Dendritic cell treated with granulocyte-macrophage colony-stimulating factor and Interleukin-4, amounts not matched to agents 40 ng/mL and 50 ng/mL, for 4 days (primary cell): ENCODE measurements around the gene RNF126.
"Not testable (repeated sequence)": the region's sequence is repeated elsewhere in the genome, so short reads cannot be mapped to it uniquely, and the experiment has no call there.

Experiments
- H3K27ac Mint-ChIP-seq: one replicate; pipeline ENCODE4 v1.8.0; 2022; ENCODE audit warnings: mild to moderate bottlenecking, mixed read lengths
- H3K27me3 Mint-ChIP-seq: one replicate; pipeline ENCODE4 v1.8.0; 2022; ENCODE audit warnings: mild to moderate bottlenecking, mixed read lengths
- H3K36me3 Mint-ChIP-seq: one replicate; pipeline ENCODE4 v1.8.0; 2022; ENCODE audit warnings: low read depth, mixed read lengths
- H3K4me1 Mint-ChIP-seq: one replicate; pipeline ENCODE4 v1.8.0; 2022; ENCODE audit warnings: low read depth, mixed read lengths
- H3K4me3 Mint-ChIP-seq: one replicate; pipeline ENCODE4 v1.8.0; 2022; ENCODE audit warnings: mild to moderate bottlenecking, moderate library complexity, mixed read lengths
- H3K9me3 Mint-ChIP-seq: one replicate; pipeline ENCODE4 v1.8.0; 2022; ENCODE audit warnings: mixed read lengths
- intact Hi-C: fragments of 100-400 bp; cut with micrococcal nuclease; formaldehyde crosslinking; loops from one replicate; pipeline ENCODE4 v1.15.0; 2022

RNF126 gene

DNA sequence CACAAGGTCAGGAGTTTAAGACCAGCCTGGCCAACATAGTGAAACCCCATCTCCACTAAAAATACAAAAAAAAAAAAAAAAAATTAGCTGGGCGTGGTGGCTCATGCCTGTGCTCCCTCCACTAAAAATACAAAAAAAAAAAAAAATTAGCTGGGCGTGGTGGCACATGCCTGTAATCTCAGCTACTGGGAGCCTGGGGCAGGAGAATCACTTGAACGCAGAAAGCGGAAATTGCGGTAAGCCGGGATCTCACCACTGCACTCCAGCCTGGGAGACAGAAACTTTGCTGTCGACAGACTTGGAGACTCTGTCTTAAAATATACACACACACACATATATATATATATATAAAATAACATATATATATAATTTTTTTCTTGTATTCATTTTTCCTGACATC lies 36.4 kb downstream of the RNF126 start:
- Mint-ChIP-seq H3K36me3 (peaks cover 100% of the 10 kb centered on the region), H3K4me1 (peaks cover 12% of the 10 kb centered on the region)
- H3K27ac Mint-ChIP-seq, H3K9me3 Mint-ChIP-seq, H3K4me3 Mint-ChIP-seq, H3K27me3 Mint-ChIP-seq, intact Hi-C loops: not testable (repeated sequence)

DNA sequence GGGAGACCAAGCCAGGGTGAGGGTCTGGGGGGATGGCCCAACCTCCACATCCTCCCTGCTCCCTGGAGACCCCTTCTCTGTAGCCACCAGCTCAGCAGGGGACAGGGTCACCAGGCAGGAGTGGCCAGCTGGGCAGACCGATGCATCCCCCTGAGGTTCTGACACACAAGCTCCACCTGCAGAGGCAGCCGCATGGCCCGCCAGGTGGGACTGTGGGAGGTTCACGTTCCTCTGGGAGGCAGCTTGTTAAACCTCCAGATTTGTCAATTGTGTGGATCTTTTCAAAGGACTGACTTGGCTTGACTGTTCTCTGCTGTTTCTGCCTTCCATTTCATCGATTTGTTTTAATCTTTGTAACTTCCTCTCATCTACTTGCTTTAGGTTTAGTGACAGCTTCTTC lies 37.8 kb downstream of the RNF126 start:
- no peak overlapping the region for H3K4me3 Mint-ChIP-seq
- H3K36me3 Mint-ChIP-seq: peaks cover 100% of the 10 kb centered on the region
- H3K27ac Mint-ChIP-seq: no peak overlapping the region
- no peaks in the 10 kb centered on the region for H3K9me3 Mint-ChIP-seq
- H3K27me3 Mint-ChIP-seq: no peaks in the 10 kb centered on the region
- intact Hi-C loops: no loop called here
- peaks cover 6% of the 10 kb centered on the region for H3K4me1 Mint-ChIP-seq

DNA sequence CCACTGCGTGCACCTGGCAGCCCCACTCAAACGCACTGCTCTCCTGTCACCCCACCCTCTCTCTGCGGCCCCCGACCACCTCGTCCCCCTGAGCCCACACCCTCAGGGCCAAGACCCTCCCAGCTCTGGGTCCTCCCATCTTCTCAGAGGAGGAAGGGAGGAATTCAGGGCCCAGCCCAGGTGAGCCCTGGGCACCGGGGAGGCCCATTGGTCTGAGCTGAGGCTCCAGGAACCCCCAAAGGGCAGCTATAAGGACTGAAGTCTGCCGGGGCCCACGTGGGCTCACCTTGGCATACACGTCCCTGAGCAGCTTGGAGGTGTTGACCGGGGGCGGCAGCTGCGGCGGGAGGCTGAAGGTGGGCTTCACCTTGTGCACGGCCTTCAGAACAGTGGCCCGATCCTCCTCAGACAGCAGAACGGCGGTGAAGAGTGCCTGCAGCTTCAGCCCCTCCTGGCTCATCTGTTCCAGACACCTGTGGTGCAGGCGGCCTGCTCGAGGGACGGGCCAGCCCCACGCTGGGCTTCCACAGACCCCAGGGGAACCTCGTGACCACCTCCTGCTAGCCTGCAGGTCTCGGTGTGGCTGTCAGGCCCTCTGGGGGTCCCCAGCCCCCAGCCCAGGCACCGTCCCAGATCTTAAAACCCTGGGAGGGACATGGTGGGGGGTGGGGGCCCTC lies 38.4 kb downstream of the RNF126 start:
- H3K27ac Mint-ChIP-seq: no peak overlapping the region
- H3K4me3 Mint-ChIP-seq: no peak overlapping the region
- H3K4me1 Mint-ChIP-seq: no peaks in the 10 kb centered on the region
- H3K27me3 Mint-ChIP-seq: no peaks in the 10 kb centered on the region
- H3K36me3 Mint-ChIP-seq: peaks cover 100% of the 10 kb centered on the region
- no peaks in the 10 kb centered on the region for H3K9me3 Mint-ChIP-seq
- intact Hi-C loops: no loop called here

DNA sequence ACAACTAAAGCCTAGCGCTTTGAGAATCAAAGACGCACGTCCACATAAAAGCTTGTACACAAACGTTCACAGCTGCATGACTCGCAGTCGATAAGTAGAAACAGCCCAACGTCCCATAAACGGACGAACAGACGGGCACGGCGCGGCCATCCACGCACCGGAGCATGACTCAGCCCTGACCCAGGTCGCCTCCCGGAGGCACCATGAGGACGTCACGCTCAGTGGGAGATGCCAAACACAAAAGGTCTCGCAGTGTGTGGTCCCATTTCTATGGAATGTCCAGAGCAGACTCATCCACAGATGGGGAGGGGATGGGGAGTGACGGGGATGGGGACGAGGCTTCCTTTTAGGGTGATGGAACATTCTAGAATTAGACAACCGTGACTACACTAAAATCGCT lies 39.0 kb downstream of the RNF126 start:
- no peak overlapping the region for H3K27ac Mint-ChIP-seq
- peaks cover 100% of the 10 kb centered on the region for H3K36me3 Mint-ChIP-seq
- no peak overlapping the region for H3K4me3 Mint-ChIP-seq
- no peaks in the 10 kb centered on the region for H3K9me3 Mint-ChIP-seq
- H3K27me3 Mint-ChIP-seq: no peaks in the 10 kb centered on the region
- no peaks in the 10 kb centered on the region for H3K4me1 Mint-ChIP-seq
- intact Hi-C loops: no loop called here

DNA sequence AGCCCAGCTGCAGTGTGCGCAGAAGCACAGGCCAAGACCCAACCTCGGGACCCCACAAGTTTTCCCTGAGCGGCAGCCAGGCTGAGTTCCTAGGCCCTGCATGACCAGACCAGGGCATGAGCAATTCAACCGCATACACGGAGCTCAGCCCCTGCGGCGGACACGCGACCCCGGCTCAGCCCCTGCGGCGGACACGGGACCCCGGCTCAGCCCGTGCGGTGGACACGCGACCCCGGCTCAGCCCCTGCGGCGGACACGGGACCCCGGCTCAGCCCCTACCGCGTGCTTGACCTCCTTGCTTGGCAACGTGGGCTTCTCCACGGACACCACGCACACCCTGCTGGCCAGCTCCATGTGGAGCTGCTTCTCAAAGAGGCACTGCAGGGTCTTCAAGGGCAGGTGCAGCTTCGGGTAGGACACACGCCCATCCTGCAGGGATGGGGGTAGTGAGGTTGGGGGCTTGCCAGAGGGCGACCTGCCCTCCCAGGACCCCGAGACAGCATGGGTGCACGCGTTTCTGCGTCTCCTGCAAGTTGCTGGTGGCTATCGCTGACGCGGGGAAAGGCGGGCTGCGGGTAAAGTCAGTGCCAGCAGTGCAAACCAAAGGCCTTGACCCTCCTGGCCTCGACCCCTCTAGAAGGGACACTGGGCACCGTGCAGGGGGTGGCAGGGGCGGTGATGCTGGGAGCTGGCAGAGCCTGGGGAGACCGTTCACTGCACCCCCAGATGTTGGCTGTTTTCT lies 39.7 kb downstream of the RNF126 start:
- Mint-ChIP-seq H3K4me3 (no peak overlapping the region), H3K27me3 (no peaks in the 10 kb centered on the region), H3K9me3 (no peaks in the 10 kb centered on the region), H3K27ac (no peak overlapping the region), H3K36me3 (peaks cover 100% of the 10 kb centered on the region), H3K4me1 (no peaks in the 10 kb centered on the region)
- intact Hi-C loops: no loop called here

DNA sequence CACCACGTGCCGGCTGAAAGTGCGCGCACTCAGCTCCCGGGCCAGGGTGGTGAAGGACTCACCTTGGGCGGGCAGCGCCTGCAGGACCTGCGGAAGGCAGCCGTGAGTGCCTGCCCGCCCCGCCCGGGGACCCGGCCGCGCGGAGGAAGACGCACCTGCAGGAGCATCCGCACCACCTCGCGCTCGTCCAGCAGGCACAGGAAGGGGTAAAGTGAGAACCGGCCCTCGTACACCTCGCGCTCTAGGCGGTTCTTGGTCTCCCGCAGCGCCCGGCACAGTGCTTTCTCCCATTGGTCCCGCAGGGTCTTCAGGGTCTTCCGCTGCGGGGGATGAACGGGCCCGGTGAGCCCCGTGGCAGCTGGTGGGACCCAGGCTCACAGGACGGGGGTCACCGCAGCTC lies 40.3 kb downstream of the RNF126 start:
- Mint-ChIP-seq H3K9me3 (no peaks in the 10 kb centered on the region), H3K36me3 (peaks cover 100% of the 10 kb centered on the region), H3K4me3 (no peak overlapping the region), H3K4me1 (no peaks in the 10 kb centered on the region), H3K27me3 (no peaks in the 10 kb centered on the region), H3K27ac (no peak overlapping the region)
- intact Hi-C loops: no loop called here

DNA sequence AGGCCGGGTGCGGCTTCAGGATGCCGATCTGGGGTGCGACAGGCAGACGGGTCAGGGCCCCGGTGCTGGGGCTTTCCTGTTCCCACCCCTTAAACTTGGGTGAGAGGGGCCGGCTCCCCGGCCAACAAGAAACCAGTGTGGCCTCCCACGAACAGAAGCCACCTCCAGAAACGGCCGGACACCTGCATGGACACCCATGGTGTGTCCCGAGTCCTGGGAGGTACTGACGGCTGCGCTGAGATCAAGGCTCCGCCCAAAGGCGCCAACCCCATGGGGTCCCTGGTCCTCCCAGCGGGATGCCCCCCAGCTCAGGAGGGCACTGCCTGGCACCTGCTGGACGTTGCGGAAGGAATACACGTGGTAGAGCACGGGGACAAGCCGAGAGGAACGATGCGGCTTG lies 41.2 kb downstream of the RNF126 start:
- Mint-ChIP-seq H3K4me1 (no peaks in the 10 kb centered on the region), H3K27me3 (peaks cover 8% of the 10 kb centered on the region), H3K4me3 (no peak overlapping the region), H3K27ac (no peak overlapping the region), H3K9me3 (no peaks in the 10 kb centered on the region), H3K36me3 (peaks cover 100% of the 10 kb centered on the region)
- intact Hi-C loops: no loop called here

DNA sequence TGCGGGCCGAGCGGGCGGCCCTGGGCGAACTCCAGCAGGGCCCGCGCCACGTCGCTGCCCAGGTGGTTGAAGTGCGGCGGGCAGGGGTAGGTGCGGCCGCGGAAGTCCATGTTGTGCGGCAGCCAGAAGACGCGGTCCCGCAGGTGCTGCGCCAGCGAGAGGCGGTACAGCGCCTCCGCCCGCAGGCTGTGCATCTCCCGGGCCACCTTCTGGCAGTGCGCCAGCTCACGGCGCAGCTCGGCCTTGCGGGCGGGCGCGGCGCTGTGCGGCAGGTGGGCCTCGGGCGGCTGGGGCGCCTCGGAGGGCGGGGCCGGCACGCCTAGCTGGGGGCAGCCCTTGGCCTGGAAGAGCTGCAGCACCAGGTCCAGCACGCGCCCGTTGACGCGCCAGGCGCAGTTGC lies 41.8 kb downstream of the RNF126 start:
- H3K27me3 Mint-ChIP-seq: peaks cover 10% of the 10 kb centered on the region
- intact Hi-C loops, H3K9me3 Mint-ChIP-seq, H3K4me3 Mint-ChIP-seq, H3K4me1 Mint-ChIP-seq, H3K27ac Mint-ChIP-seq: not testable (repeated sequence)
- peaks cover 95% of the 10 kb centered on the region for H3K36me3 Mint-ChIP-seq

DNA sequence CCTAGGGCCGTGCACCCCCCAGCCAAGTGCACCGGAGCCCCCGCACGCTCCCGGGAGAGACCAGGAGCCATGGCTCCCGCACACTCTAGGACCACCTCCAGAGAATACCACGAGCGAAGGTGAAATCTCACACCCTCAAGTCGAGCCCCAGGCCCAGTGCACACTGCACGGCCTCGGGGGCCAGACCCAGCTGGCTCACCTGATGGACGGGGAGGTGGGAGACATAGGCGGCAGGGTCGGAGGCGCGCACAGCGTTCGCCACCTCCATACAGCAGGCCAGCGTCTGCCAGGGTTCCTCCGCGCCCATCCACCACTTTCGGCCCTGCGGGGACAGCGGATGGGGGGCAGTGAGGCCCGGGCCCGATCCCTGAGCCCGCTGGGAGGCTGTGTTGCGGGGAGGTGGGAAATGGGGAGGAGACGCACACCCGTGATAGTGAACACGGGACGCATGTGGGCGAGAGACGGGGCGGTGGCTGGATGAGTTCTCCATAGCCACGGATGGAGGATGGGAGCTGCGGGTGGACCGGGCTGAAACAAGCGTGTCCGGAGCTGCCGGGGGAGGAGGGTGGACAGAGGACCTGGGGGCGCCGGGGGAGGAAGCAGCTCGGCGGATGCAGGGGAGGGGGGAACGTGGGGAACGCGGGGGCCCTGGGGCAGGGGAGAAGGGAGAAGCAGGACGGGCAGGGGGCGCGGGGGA lies 42.7 kb downstream of the RNF126 start:
- Mint-ChIP-seq H3K27me3 (peaks cover 15% of the 10 kb centered on the region), H3K4me1 (no peaks in the 10 kb centered on the region), H3K27ac (no peak overlapping the region), H3K36me3 (peaks cover 86% of the 10 kb centered on the region), H3K9me3 (no peaks in the 10 kb centered on the region), H3K4me3 (no peak overlapping the region)
- intact Hi-C loops: no loop called here

DNA sequence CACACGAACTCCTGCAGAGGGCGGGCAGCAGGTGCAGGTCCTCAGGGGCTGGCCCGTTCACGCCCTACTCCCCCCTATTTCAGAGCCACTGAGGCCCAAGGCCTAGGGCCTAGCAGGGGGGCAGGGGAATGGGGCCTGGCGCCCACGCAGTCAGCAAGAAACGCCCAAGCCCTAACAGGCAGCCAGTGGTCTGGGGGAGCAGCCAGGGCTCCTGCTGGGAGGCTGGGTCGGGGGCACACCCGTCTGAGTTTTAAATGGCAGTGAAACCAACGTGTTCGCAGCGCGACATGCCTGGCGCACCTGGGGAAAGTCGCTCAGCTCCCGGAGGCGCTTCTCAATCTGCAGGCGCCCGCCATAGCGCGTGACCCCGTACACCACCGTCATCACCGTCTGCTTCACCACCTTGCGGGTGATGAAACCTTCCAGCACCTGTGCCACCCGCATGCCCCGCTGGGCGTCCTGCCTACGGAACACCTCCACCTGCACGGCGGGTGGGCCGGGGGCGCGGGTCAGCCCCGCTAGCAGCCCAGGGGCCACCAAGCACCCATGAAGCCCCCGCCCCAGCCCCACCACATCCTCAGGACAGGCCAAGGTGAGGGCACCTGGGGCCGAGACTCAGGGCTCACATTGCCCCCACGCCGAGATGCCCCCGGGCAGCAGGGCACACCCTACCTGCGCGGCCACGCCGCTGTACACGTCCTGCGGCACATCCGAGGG lies 43.6 kb downstream of the RNF126 start:
- intact Hi-C loops: no loop called here
- peaks cover 78% of the 10 kb centered on the region for H3K36me3 Mint-ChIP-seq
- no peak overlapping the region for H3K4me3 Mint-ChIP-seq
- no peaks in the 10 kb centered on the region for H3K9me3 Mint-ChIP-seq
- H3K27me3 Mint-ChIP-seq: peaks cover 24% of the 10 kb centered on the region
- no peaks in the 10 kb centered on the region for H3K4me1 Mint-ChIP-seq
- no peak overlapping the region for H3K27ac Mint-ChIP-seq

DNA sequence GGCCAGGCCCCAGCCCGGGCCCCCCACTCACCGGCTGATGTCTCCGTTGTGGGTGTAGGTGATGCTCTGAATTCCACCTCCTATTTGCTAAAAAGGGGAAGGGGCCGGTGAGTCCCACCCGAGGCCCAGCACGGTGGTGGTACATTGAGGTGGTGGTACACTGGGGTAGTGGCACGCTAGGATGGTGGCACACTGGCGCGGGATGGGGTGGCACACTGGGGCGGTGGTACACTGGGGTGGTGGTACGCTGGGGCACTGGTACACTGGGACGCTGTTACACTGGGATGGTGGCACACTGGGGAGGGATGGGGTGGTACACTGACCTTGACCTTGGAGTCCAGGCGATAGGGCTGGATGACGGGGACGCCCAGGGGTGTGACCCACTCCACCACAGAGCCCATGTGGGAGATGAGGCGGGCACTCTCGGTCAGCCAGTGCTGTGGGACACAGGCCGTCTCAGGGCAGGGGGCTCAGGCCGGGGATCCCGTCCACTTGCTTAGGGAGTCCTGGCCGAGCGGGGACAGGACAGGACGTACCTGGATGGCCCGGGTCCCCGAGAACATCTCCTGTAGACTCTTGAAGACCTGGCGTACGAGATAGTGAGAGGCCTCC lies 44.2 kb downstream of the RNF126 start:
- H3K9me3 Mint-ChIP-seq: no peaks in the 10 kb centered on the region
- no peaks in the 10 kb centered on the region for H3K4me1 Mint-ChIP-seq
- H3K27ac Mint-ChIP-seq: no peak overlapping the region
- intact Hi-C loops: no loop called here
- peaks cover 71% of the 10 kb centered on the region for H3K36me3 Mint-ChIP-seq
- peaks cover 31% of the 10 kb centered on the region for H3K27me3 Mint-ChIP-seq
- no peak overlapping the region for H3K4me3 Mint-ChIP-seq

DNA sequence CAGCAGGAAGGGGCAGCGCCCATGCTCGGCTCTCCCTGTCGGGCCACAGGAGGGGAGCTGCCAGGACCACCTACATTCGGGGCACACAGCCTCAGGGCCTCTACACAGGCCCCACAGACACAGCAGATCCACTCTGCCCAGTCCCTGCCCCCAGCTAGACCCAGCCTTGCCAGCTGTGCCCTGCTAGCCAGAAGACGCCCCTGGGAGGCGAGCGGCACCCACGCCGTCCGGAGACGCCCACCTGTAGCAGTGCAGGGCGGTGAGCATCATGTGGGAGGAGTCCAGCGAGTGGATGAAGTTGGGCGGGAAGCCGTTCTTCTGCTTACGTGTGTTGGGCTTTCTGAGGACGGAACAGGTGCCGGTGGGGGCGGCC lies 44.8 kb downstream of the RNF126 start:
- intact Hi-C loops: no loop called here
- Mint-ChIP-seq H3K27me3 (peaks cover 33% of the 10 kb centered on the region), H3K4me3 (no peak overlapping the region), H3K9me3 (no peaks in the 10 kb centered on the region), H3K36me3 (peaks cover 66% of the 10 kb centered on the region), H3K4me1 (no peaks in the 10 kb centered on the region), H3K27ac (no peak overlapping the region)

DNA sequence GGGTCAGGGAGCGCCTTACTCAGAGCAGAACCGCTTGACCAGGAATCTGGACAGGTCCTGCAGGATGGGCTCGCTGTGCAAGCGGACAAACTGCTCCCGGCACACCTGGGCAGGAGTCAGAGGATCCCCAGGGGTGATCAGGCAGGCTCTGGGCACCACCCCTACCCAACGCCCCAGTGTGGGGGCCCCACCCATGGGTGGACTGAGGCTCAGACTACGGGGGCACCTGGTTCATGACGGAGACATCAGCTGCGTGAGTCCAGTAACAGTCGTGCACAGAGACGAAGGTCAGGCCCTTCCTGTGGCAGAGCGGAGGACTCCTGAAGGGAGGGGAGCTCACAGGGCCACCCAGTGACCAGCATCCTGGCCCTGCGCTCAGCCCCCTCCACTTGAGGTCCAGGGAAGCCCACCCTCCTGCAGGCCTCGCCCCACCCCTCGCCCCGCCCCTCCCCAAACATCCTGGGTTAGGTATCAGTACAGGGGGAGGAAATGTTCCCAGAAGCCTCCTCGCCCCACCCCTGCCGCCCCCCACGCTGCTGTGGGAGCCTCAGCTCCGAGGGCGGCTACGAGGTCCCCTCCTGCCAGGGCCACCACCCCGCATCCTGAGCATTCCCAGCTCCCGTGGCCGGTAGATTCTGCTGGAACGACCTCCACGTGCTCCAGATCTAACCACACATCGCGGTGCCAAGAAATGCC lies 45.3 kb downstream of the RNF126 start:
- Mint-ChIP-seq H3K4me1 (no peaks in the 10 kb centered on the region), H3K36me3 (peaks cover 60% of the 10 kb centered on the region), H3K27me3 (peaks cover 38% of the 10 kb centered on the region), H3K9me3 (no peaks in the 10 kb centered on the region), H3K27ac (no peak overlapping the region), H3K4me3 (no peak overlapping the region)
- intact Hi-C loops: no loop called here
